ENCODE data around the gene KAT8.

Gene KAT8

GRCh38 chr16:31108035-31108793 is 9.2 kb upstream of the KAT8 start, which contains the start of gene BCKDK:
Gene BCKDK, plus strand, starts transcription at chr16:31108386. Its CDS starts 838 bp downstream, at chr16:31109224.
- DNase-seq (ENCODE audit: low read depth in 2 of 2): peak; percentile 15 to 36

DNA sequence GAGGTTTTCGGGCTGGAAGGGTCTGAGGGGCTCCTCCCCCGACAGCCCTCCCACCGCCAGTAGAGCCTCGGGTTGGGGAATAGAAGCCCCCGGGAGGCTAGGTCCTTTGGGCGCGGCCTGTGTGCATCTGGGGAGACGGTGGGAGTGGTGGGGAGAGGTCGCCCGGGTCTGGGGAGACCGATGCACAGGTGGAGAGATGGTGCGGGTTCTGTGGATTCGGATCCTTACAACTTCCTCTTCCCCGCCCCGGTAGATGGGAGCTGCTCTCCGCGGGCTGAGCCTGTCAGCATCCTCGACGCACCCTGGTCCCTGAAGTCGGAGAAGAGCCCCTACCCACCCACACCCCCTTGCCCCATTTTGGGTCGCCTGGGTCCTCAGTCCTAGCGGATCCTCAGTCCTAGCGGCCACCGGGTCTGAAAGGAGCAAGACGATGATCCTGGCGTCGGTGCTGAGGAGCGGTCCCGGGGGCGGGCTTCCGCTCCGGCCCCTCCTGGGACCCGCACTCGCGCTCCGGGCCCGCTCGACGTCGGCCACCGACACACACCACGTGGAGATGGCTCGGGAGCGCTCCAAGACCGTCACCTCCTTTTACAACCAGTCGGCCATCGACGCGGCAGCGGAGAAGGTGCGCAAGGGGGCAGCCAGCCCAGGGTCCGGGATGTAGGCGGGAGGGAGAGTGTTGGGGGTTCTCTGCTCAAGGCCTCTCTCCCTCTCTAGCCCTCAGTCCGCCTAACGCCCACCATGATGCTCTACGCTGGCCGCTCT is 8.5 kb upstream of the KAT8 start:
- DNase-seq (ENCODE audit: low read depth in 2 of 2): no peak

GRCh38 chr16:31109622-31110021 is 7.8 kb upstream of the KAT8 start:
- no peak for DNase-seq (ENCODE audit: low read depth in 2 of 2)

DNA sequence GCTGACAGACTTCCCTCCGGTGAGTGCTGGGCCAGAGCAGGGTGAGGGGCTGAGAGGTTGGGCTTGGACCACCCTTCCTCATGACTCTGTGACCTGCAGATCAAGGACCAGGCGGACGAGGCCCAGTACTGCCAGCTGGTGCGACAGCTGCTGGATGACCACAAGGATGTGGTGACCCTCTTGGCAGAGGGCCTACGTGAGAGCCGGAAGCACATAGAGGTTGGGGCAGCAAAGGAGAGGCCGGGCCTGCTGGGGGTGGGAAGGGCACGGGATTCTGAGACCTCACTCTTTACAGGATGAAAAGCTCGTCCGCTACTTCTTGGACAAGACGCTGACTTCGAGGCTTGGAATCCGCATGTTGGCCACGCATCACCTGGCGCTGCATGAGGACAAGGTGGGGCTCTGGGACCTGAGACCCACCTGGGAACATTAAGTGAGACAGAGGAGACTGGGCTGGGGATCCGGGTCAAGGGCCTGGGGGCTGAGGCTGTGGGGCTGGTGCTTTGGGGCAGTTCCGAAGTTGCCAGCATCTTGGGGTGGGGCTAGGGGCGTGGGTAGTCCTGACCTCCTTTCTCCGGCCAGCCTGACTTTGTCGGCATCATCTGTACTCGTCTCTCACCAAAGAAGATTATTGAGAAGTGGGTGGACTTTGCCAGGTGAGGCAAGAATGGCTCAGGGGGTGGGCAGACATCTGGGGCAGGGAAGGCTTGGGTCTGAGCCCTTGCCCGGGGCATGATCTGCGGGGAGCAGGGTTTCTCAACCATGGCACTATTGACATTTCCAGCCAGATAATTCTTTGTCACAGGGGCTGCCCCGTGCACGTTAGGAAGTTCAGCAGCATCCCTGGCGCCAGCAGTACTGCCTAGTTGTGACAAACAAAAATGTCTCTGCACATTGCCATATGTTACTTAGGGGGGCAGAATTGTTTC is 7.1 kb upstream of the KAT8 start:
- DNase-seq (ENCODE audit: low read depth in 2 of 2): no peak

GRCh38 chr16:31111881-31112466 is 5.5 kb upstream of the KAT8 start:
- no peak for DNase-seq (ENCODE audit: low read depth in 2 of 2)

- no peak for DNase-seq (ENCODE audit: low read depth in 2 of 2)
Observed at GRCh38 chr16:31112711-31113110, 4.8 kb upstream of the KAT8 start.

- DNase-seq (ENCODE audit: low read depth in 2 of 2): no peak
Observed at GRCh38 chr16:31113121-31114120, 4.0 kb upstream of the KAT8 start.

GRCh38 chr16:31114468-31114867 is 3.0 kb upstream of the KAT8 start:
- DNase-seq (ENCODE audit: low read depth in 2 of 2): no peak

GRCh38 chr16:31118223-31119155 is 1.0 kb downstream of the KAT8 start:
- no peak for DNase-seq (ENCODE audit: low read depth in 2 of 2)

GRCh38 chr16:31120129-31120528 is 2.7 kb downstream of the KAT8 start:
- DNase-seq (ENCODE audit: low read depth in 2 of 2): no peak

GRCh38 chr16:31125844-31126243 is 8.4 kb downstream of the KAT8 start:
- no peak for DNase-seq (ENCODE audit: low read depth in 2 of 2)

DNA sequence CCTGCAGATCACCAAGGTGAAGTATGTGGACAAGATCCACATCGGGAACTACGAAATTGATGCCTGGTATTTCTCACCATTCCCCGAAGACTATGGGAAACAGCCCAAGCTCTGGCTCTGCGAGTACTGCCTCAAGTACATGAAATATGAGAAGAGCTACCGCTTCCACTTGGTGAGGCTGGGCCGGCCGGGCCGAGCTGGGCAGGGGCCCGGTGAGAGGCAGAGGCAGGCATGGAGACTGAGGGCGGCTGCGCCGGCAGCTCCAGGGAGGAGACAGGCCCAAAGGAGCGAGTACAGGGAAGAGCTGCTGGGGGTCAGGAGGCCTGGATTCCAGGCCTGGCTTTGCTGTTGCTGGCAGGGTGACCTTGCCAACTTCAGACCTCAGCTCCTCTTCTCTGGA is 9.7 kb downstream of the KAT8 start:
- DNase-seq (ENCODE audit: low read depth in 2 of 2): no peak

- no peak for DNase-seq (ENCODE audit: low read depth in 2 of 2)
Observed at GRCh38 chr16:31128711-31129567, 11.5 kb downstream of the KAT8 start.

DNA sequence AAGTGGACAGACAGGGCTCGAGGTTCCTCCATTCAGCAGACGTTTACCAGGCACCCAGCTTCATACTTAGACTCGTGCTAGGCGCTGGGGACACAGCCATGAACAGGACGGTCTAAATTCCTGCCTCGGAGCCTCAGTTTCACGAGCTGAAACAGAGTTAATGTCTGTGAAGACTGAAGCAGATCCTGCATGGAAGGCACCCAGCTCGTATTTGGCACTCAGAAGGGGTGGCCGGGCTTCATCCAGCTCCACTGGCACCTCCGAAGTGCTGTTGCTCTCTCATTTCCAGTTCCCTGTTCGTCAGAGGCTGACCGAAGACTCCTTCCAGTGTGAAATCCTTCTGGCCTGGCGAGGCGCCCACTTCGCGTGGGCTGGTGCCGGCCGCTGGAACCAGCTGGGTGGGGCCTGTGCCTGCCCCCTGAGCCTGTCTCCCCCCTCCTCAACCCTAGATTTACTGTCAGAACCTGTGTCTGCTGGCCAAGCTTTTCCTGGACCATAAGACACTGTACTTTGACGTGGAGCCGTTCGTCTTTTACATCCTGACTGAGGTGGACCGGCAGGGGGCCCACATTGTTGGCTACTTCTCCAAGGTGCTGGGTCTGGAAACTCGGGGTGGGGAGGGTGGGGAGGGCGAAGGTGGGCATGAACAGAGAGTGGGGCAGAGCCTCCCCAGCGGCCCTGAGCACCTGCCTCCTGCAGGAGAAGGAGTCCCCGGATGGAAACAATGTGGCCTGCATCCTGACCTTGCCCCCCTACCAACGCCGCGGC is 12.3 kb downstream of the KAT8 start:
- no peak for DNase-seq (ENCODE audit: low read depth in 2 of 2)

DNA sequence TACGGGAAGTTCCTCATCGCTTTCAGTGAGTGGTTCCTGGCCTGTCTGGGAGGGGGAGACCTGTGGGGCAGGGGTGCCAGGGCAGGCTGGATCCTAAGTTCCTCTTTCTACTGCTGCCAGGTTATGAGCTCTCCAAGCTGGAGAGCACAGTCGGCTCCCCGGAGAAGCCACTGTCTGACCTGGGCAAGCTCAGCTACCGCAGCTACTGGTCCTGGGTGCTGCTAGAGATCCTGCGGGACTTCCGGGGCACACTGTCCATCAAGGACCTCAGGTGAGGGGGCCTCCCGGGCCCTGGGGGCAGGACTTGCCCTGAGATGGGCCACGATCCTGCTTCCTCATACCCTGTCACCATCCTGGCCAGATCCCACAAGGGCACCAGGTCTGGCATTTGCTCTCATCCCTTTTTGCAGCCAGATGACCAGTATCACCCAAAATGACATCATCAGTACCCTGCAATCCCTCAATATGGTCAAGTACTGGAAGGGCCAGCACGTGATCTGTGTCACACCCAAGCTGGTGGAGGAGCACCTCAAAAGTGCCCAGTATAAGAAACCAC is 12.9 kb downstream of the KAT8 start:
- DNase-seq (ENCODE audit: low read depth in 2 of 2): no peak

DNA sequence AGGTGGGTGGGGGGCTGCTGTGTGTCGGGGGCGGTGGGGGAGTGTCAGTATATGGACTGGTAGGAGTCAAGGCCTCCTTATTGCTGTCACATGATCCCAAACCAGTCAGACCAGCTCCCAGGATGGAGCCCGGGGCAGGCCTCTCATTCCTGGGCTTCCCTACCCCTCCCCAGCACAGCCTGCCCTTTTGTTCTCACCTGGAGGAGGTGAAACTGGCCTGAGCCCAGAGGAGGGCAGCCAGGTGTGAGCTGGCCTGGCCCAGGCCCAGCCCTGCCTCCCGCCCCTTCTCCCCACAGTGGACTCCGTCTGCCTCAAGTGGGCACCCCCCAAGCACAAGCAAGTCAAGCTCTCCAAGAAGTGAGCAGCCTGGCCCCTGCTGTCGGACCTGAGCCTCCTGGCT is 13.4 kb downstream of the KAT8 start:
- DNase-seq (ENCODE audit: low read depth in 2 of 2): no peak

DNA sequence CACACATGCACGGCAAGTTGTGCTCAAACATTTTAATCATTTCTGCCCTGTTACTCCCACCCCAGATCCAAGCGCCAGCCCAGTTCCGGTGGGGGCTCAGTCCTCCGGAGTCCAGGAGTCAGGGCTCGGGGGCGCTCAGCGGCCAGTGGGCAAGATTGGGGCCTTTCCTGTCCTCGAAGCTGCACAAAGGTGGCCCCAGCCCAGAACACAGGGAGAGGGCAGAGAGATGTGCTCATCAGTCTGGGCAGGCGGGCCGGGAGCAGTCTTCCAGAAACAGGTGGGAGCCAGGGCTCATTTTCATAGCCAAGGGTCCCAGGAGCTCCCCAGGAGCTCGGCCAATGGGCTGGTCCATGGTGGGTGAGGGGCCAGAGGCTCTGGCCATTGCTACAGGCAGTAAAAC is 14.0 kb downstream of the KAT8 start:
- DNase-seq (ENCODE audit: low read depth in 2 of 2): no peak
